Rectal smooth muscle tissue (tissue), 1 donor: ENCODE measurements around the gene GATA2.

Experiments used
- H3K27ac ChIP-seq: one replicate; pipeline ENCODE4 v1.7.0; 2013; ENCODE audit warnings: low read depth, low read length, inconsistent platforms
- H3K27me3 ChIP-seq: one replicate; pipeline ENCODE4 v1.7.0; 2013; ENCODE audit warnings: low read length; ENCODE audit not compliant: control insufficient read depth, insufficient read depth
- H3K36me3 ChIP-seq: one replicate; pipeline ENCODE4 v1.7.0; 2013; ENCODE audit warnings: low read length; ENCODE audit not compliant: control insufficient read depth, insufficient read depth
- H3K4me1 ChIP-seq: one replicate; pipeline ENCODE4 v1.7.0; 2013; ENCODE audit warnings: low read length; ENCODE audit not compliant: control insufficient read depth, insufficient read depth
- H3K4me3 ChIP-seq: one replicate; pipeline ENCODE4 v1.7.0; 2013; ENCODE audit warnings: low read length
- H3K9ac ChIP-seq: one replicate; pipeline ENCODE4 v1.7.0; 2013; ENCODE audit warnings: low read length

The GATA2 gene

GRCh38 chr3:128483657-128484403 lies 9.2 kb downstream of the GATA2 start:
- no peak overlapping the region for H3K4me3 ChIP-seq
- H3K36me3 ChIP-seq: no peaks in the 10 kb centered on the region
- no peak overlapping the region for H3K27ac ChIP-seq
- H3K9ac ChIP-seq: no peak overlapping the region
- H3K4me1 ChIP-seq: peaks cover 4% of the 10 kb centered on the region
- peaks cover 64% of the 10 kb centered on the region for H3K27me3 ChIP-seq

- Histone ChIP-seq H3K4me3 (no peak overlapping the region), H3K36me3 (no peaks in the 10 kb centered on the region), H3K9ac (no peak overlapping the region), H3K4me1 (peaks cover 4% of the 10 kb centered on the region), H3K27ac (no peak overlapping the region), H3K27me3 (peaks cover 56% of the 10 kb centered on the region)
These were observed 10.0 kb downstream of the GATA2 start for GRCh38 chr3:128482666-128483656.

- peaks cover 2% of the 10 kb centered on the region for H3K4me1 ChIP-seq
- no peak overlapping the region for H3K4me3 ChIP-seq
- H3K36me3 ChIP-seq: no peaks in the 10 kb centered on the region
- H3K27me3 ChIP-seq: peaks cover 53% of the 10 kb centered on the region
- no peak overlapping the region for H3K27ac ChIP-seq
- no peak overlapping the region for H3K9ac ChIP-seq
These were observed 10.8 kb downstream of the GATA2 start for GRCh38 chr3:128482175-128482574.

GRCh38 chr3:128481438-128481942 lies 11.5 kb downstream of the GATA2 start:
- Histone ChIP-seq H3K36me3 (no peaks in the 10 kb centered on the region), H3K9ac (no peak overlapping the region), H3K27me3 (peaks cover 46% of the 10 kb centered on the region), H3K4me1 (no peaks in the 10 kb centered on the region), H3K27ac (no peak overlapping the region), H3K4me3 (no peak overlapping the region)

GRCh38 chr3:128480717-128481437 lies 12.1 kb downstream of the GATA2 start:
- Histone ChIP-seq H3K27ac (no peak overlapping the region), H3K36me3 (no peaks in the 10 kb centered on the region), H3K27me3 (peaks cover 42% of the 10 kb centered on the region), H3K4me1 (no peaks in the 10 kb centered on the region), H3K4me3 (no peak overlapping the region), H3K9ac (no peak overlapping the region)

GRCh38 chr3:128480278-128480677 lies 12.7 kb downstream of the GATA2 start:
- H3K36me3 ChIP-seq: no peaks in the 10 kb centered on the region
- peaks cover 36% of the 10 kb centered on the region for H3K27me3 ChIP-seq
- H3K9ac ChIP-seq: no peak overlapping the region
- no peak overlapping the region for H3K27ac ChIP-seq
- no peaks in the 10 kb centered on the region for H3K4me1 ChIP-seq
- H3K4me3 ChIP-seq: no peak overlapping the region

GRCh38 chr3:128479558-128480086 lies 13.4 kb downstream of the GATA2 start:
- no peaks in the 10 kb centered on the region for H3K36me3 ChIP-seq
- H3K9ac ChIP-seq: no peak overlapping the region
- no peaks in the 10 kb centered on the region for H3K4me1 ChIP-seq
- no peak overlapping the region for H3K4me3 ChIP-seq
- H3K27me3 ChIP-seq: peaks cover 29% of the 10 kb centered on the region
- no peak overlapping the region for H3K27ac ChIP-seq

GRCh38 chr3:128478576-128479506 lies 14.2 kb downstream of the GATA2 start:
- Histone ChIP-seq H3K4me3 (no peak overlapping the region), H3K9ac (no peak overlapping the region), H3K4me1 (no peaks in the 10 kb centered on the region), H3K27ac (no peak overlapping the region), H3K36me3 (no peaks in the 10 kb centered on the region), H3K27me3 (peaks cover 23% of the 10 kb centered on the region)

- no peak overlapping the region for H3K9ac ChIP-seq
- no peak overlapping the region for H3K4me3 ChIP-seq
- H3K27ac ChIP-seq: no peak overlapping the region
- no peaks in the 10 kb centered on the region for H3K4me1 ChIP-seq
- H3K27me3 ChIP-seq: peaks cover 8% of the 10 kb centered on the region
- no peaks in the 10 kb centered on the region for H3K36me3 ChIP-seq
These were observed 16.3 kb downstream of the GATA2 start for GRCh38 chr3:128476659-128477058.

- H3K27me3 ChIP-seq: peaks cover 8% of the 10 kb centered on the region
- no peaks in the 10 kb centered on the region for H3K4me1 ChIP-seq
- H3K9ac ChIP-seq: no peak overlapping the region
- no peak overlapping the region for H3K4me3 ChIP-seq
- H3K36me3 ChIP-seq: no peaks in the 10 kb centered on the region
- no peak overlapping the region for H3K27ac ChIP-seq
These were observed 17.6 kb downstream of the GATA2 start for GRCh38 chr3:128475355-128475754.

GRCh38 chr3:128473737-128474136 lies 19.3 kb downstream of the GATA2 start:
- Histone ChIP-seq H3K27me3 (peaks cover 3% of the 10 kb centered on the region), H3K9ac (no peak overlapping the region), H3K4me3 (no peak overlapping the region), H3K4me1 (no peaks in the 10 kb centered on the region), H3K27ac (no peak overlapping the region), H3K36me3 (no peaks in the 10 kb centered on the region)
